ENCODE results near the gene COX6A2.

- TF ChIP-seq EZH2phosphoT487 (IDR thresholded peaks at IDR 0.05; ENCODE audit: unreplicated experiment) (no peak), CTCF (conservative IDR thresholded peaks at IDR 0.05; ENCODE audit: low read depth in 2 of 2) (no peak), ETS1 (IDR thresholded peaks at IDR 0.05) (no peak), EZH2 (IDR thresholded peaks at IDR 0.05; ENCODE audit: low read depth, unreplicated experiment) (no peak), POLR2AphosphoS5 (IDR thresholded peaks at IDR 0.05; ENCODE audit: low read depth) (no peak), STAT1 (IDR thresholded peaks at IDR 0.05; ENCODE audit: unreplicated experiment) (no peak), ZNF114 (CRISPR knock-in tag; IDR thresholded peaks at IDR 0.05) (no peak), ZNF331 (CRISPR knock-in tag; IDR thresholded peaks at IDR 0.05; ENCODE audit: low read depth) (no peak)
- TF ChIP-seq, protein P1, sequence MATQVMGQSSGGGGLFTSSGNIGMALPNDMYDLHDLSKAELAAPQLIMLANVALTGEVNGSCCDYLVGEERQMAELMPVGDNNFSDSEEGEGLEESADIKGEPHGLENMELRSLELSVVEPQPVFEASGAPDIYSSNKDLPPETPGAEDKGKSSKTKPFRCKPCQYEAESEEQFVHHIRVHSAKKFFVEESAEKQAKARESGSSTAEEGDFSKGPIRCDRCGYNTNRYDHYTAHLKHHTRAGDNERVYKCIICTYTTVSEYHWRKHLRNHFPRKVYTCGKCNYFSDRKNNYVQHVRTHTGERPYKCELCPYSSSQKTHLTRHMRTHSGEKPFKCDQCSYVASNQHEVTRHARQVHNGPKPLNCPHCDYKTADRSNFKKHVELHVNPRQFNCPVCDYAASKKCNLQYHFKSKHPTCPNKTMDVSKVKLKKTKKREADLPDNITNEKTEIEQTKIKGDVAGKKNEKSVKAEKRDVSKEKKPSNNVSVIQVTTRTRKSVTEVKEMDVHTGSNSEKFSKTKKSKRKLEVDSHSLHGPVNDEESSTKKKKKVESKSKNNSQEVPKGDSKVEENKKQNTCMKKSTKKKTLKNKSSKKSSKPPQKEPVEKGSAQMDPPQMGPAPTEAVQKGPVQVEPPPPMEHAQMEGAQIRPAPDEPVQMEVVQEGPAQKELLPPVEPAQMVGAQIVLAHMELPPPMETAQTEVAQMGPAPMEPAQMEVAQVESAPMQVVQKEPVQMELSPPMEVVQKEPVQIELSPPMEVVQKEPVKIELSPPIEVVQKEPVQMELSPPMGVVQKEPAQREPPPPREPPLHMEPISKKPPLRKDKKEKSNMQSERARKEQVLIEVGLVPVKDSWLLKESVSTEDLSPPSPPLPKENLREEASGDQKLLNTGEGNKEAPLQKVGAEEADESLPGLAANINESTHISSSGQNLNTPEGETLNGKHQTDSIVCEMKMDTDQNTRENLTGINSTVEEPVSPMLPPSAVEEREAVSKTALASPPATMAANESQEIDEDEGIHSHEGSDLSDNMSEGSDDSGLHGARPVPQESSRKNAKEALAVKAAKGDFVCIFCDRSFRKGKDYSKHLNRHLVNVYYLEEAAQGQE (IDR thresholded peaks at IDR 0.05; ENCODE audit: unreplicated experiment), result no peak
- TF ChIP-seq, protein P2, sequence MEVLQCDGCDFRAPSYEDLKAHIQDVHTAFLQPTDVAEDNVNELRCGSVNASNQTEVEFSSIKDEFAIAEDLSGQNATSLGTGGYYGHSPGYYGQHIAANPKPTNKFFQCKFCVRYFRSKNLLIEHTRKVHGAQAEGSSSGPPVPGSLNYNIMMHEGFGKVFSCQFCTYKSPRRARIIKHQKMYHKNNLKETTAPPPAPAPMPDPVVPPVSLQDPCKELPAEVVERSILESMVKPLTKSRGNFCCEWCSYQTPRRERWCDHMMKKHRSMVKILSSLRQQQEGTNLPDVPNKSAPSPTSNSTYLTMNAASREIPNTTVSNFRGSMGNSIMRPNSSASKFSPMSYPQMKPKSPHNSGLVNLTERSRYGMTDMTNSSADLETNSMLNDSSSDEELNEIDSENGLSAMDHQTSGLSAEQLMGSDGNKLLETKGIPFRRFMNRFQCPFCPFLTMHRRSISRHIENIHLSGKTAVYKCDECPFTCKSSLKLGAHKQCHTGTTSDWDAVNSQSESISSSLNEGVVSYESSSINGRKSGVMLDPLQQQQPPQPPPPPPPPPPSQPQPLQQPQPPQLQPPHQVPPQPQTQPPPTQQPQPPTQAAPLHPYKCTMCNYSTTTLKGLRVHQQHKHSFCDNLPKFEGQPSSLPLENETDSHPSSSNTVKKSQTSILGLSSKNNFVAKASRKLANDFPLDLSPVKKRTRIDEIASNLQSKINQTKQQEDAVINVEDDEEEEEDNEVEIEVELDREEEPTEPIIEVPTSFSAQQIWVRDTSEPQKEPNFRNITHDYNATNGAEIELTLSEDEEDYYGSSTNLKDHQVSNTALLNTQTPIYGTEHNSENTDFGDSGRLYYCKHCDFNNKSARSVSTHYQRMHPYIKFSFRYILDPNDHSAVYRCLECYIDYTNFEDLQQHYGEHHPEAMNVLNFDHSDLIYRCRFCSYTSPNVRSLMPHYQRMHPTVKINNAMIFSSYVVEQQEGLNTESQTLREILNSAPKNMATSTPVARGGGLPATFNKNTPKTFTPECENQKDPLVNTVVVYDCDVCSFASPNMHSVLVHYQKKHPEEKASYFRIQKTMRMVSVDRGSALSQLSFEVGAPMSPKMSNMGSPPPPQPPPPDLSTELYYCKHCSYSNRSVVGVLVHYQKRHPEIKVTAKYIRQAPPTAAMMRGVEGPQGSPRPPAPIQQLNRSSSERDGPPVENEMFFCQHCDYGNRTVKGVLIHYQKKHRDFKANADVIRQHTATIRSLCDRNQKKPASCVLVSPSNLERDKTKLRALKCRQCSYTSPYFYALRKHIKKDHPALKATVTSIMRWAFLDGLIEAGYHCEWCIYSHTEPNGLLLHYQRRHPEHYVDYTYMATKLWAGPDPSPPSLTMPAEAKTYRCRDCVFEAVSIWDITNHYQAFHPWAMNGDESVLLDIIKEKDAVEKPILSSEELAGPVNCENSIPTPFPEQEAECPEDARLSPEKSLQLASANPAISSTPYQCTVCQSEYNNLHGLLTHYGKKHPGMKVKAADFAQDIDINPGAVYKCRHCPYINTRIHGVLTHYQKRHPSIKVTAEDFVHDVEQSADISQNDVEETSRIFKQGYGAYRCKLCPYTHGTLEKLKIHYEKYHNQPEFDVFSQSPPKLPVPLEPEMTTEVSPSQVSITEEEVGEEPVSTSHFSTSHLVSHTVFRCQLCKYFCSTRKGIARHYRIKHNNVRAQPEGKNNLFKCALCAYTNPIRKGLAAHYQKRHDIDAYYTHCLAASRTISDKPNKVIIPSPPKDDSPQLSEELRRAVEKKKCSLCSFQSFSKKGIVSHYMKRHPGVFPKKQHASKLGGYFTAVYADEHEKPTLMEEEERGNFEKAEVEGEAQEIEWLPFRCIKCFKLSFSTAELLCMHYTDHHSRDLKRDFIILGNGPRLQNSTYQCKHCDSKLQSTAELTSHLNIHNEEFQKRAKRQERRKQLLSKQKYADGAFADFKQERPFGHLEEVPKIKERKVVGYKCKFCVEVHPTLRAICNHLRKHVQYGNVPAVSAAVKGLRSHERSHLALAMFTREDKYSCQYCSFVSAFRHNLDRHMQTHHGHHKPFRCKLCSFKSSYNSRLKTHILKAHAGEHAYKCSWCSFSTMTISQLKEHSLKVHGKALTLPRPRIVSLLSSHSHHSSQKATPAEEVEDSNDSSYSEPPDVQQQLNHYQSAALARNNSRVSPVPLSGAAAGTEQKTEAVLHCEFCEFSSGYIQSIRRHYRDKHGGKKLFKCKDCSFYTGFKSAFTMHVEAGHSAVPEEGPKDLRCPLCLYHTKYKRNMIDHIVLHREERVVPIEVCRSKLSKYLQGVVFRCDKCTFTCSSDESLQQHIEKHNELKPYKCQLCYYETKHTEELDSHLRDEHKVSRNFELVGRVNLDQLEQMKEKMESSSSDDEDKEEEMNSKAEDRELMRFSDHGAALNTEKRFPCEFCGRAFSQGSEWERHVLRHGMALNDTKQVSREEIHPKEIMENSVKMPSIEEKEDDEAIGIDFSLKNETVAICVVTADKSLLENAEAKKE (CRISPR knock-in tag; IDR thresholded peaks at IDR 0.05), result no peak
Observed at GRCh38 chr16:31441956-31442355, 13.8 kb upstream of the COX6A2 start.

Data from GM23338 (cell line).